CD4-positive, alpha-beta T cell (primary cell): ENCODE data around the gene WNK2. TPM values are rescaled to one million over a fixed set of nuclear protein-coding genes. Genes with fewer than 3 reads are reported as not detected.
"Not testable (repeated sequence)": the region's sequence is repeated elsewhere in the genome, so short reads cannot be mapped to it uniquely, and the experiment has no call there.

ENCODE experiments used
- ATAC-seq: fragments of 200-7000 bp; cut with Tn5 transposase; one replicate; pipeline ENCODE4 v1.10.0; 2022; ENCODE audit warnings: mild to moderate bottlenecking; ENCODE audit not compliant: poor library complexity
- CTCF ChIA-PET: fragments of 350-600 bp; sonication (Branson Sonifier 250); formaldehyde crosslinking; loops from one replicate; lab custom pipeline; 2021; ENCODE audit warnings: antibody characterized with exemption, inconsistent platforms; lab: Charles Lee
- POLR2A ChIA-PET: fragments of 350-600 bp; sonication (Branson Sonifier 250); formaldehyde crosslinking; loops from one replicate; lab custom pipeline; 2021; ENCODE audit warnings: antibody characterized with exemption, inconsistent platforms; lab: Charles Lee
- DNase-seq, 14 experiments: peaks; one replicate each; pipeline ENCODE4 v3.0.0-alpha.2; 2013 to 2020; ENCODE audit warnings: mixed read lengths in 2 of 14
- H3K27ac ChIP-seq, 2 donors: one replicate each; pipeline versions ENCODE4 v1.5.1 to v1.7.0; 2013; ENCODE audit warnings: low read length in 2 of 2, low read depth in 1 of 2, mild to moderate bottlenecking in 1 of 2
- H3K27me3 ChIP-seq, 2 experiments: 1 replicate in 1 of 2; 2 replicates in 1 of 2; pipeline versions ENCODE4 v1.6.1 to v1.7.0; 2013; ENCODE audit warnings: low read length in 2 of 2, control low read depth in 1 of 2, mild to moderate bottlenecking in 1 of 2, moderate library complexity in 1 of 2; ENCODE audit not compliant: insufficient read depth in 2 of 2, control insufficient read depth in 1 of 2
- H3K36me3 ChIP-seq: one replicate; pipeline ENCODE4 v1.6.1; 2013; ENCODE audit warnings: low read length, control low read depth; ENCODE audit not compliant: insufficient read depth
- H3K4me1 ChIP-seq: one replicate; pipeline ENCODE4 v1.6.1; 2013; ENCODE audit warnings: low read length, control low read depth; ENCODE audit not compliant: insufficient read depth
- H3K4me3 ChIP-seq: one replicate; pipeline ENCODE4 v1.5.1; 2013; ENCODE audit warnings: mild to moderate bottlenecking, low read length, moderate library complexity
- H3K9me3 ChIP-seq, 2 experiments: 1 replicate in 1 of 2; 2 replicates in 1 of 2; pipeline versions ENCODE4 v1.6.1 to v1.7.0; 2013; ENCODE audit warnings: low read length in 2 of 2, mild to moderate bottlenecking in 2 of 2, control low read depth in 1 of 2, moderate library complexity in 1 of 2; ENCODE audit not compliant: control insufficient read depth in 1 of 2, insufficient read depth in 1 of 2
- H3K27ac Mint-ChIP-seq: one replicate; pipeline ENCODE4 v1.8.0; 2020; ENCODE audit warnings: mixed read lengths
- H3K27me3 Mint-ChIP-seq: one replicate; pipeline ENCODE4 v1.8.0; 2021; ENCODE audit warnings: mixed read lengths
- H3K36me3 Mint-ChIP-seq: one replicate; pipeline ENCODE4 v1.8.0; 2021; ENCODE audit warnings: low read depth, mixed read lengths
- H3K4me1 Mint-ChIP-seq: one replicate; pipeline ENCODE4 v1.8.0; 2021; ENCODE audit warnings: low read depth, mixed read lengths
- H3K4me3 Mint-ChIP-seq: one replicate; pipeline ENCODE4 v1.8.0; 2020; ENCODE audit warnings: mild to moderate bottlenecking, mixed read lengths
- H3K9me3 Mint-ChIP-seq: one replicate; pipeline ENCODE4 v1.8.0; 2020; ENCODE audit warnings: mixed read lengths
- intact Hi-C, 2 experiments: fragments of 100-400 bp; cut with DNase I in 1 of 2; cut with micrococcal nuclease in 1 of 2; formaldehyde crosslinking; loops; one replicate each; pipeline versions ENCODE4 v1.15.1 to v1.9.0; 2023 to 2025; cut with DNase I, micrococcal nuclease
- total RNA-seq, 174 experiments: library from RNA in 2 of 174; stranded (reverse) in 2 of 174; gene quantifications; one replicate each; pipeline ENCODE4 v1.2.3 and lab custom pipeline; 2021 to 2026
- TF ChIP-seq, protein P1 (sequence below): fragments of 200-600 bp; IDR thresholded peaks from one replicate; pipeline ENCODE4 v1.8.0; 2022; ENCODE audit warnings: antibody characterized with exemption, mild to moderate bottlenecking

Gene WNK2
- total RNA-seq, 2 experiments from 2014 or later: 0.19 to 0.22 TPM

DNA sequence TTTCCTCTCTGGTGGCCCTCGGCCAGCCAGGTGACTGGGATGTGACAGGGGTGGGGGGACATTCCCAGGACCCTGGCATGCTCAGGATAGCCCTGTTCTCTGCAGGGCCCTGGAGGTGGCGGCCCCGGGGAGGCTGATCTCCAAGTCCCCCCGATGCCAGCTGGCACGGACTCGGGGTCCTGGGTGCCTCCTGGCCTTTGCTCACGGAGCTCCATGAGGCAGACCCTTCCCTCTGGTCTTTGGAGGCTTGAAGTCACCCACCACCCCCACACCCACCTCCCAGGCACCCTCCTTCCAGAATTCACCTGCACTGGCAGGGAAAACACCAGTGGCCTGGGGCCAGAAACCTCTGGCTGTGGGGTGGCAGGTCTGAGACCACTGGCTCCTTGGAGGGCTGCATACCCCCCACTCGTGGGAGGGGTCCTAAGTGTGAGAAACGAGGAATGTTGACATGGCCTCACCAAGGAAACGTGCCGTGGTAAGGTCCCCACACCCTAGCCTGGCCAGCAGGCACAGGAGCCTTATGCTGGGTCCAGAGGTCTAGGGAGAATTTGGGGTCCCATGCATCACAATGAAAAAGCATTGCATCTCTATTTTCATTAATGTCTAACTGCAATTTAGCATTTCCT lies 136.8 kb downstream of the WNK2 start:
- intact Hi-C loops: no loop called here
- Histone ChIP-seq H3K36me3 (no peaks in the 10 kb centered on the region), H3K9me3 (peaks cover 0 to 8% of the 10 kb centered on the region in 2 experiments), H3K4me1 (peaks cover 8% of the 10 kb centered on the region), H3K27me3 (peaks cover 15 to 25% of the 10 kb centered on the region in 2 experiments), H3K4me3 (no peak overlapping the region), H3K27ac (no peak overlapping the region)
- TF ChIP-seq, protein P1, sequence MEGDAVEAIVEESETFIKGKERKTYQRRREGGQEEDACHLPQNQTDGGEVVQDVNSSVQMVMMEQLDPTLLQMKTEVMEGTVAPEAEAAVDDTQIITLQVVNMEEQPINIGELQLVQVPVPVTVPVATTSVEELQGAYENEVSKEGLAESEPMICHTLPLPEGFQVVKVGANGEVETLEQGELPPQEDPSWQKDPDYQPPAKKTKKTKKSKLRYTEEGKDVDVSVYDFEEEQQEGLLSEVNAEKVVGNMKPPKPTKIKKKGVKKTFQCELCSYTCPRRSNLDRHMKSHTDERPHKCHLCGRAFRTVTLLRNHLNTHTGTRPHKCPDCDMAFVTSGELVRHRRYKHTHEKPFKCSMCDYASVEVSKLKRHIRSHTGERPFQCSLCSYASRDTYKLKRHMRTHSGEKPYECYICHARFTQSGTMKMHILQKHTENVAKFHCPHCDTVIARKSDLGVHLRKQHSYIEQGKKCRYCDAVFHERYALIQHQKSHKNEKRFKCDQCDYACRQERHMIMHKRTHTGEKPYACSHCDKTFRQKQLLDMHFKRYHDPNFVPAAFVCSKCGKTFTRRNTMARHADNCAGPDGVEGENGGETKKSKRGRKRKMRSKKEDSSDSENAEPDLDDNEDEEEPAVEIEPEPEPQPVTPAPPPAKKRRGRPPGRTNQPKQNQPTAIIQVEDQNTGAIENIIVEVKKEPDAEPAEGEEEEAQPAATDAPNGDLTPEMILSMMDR: no peak
- Mint-ChIP-seq H3K4me1 (peaks cover 6% of the 10 kb centered on the region), H3K36me3 (no peaks in the 10 kb centered on the region), H3K4me3 (no peak overlapping the region), H3K27me3 (peaks cover 30% of the 10 kb centered on the region), H3K27ac (no peak overlapping the region), H3K9me3 (no peaks in the 10 kb centered on the region)
- no peak for DNase-seq
- ChIA-PET CTCF (no interaction called here), POLR2A (no interaction called here)
- no peak for ATAC-seq

GRCh38 chr9:93321220-93321610 lies 137.3 kb downstream of the WNK2 start:
- Histone ChIP-seq H3K4me1 (peaks cover 8% of the 10 kb centered on the region), H3K4me3 (no peak overlapping the region), H3K36me3 (no peaks in the 10 kb centered on the region), H3K27ac (no peak overlapping the region), H3K9me3 (peaks cover 0 to 8% of the 10 kb centered on the region in 2 experiments), H3K27me3 (peaks cover 15 to 25% of the 10 kb centered on the region in 2 experiments)
- intact Hi-C loops: no loop called here
- no peak overlapping the region for H3K27ac Mint-ChIP-seq
- ATAC-seq (no peak), DNase-seq (no peak)
- no peaks in the 10 kb centered on the region for H3K36me3 Mint-ChIP-seq
- H3K4me3 Mint-ChIP-seq: no peak overlapping the region
- TF ChIP-seq, protein P1: no peak
- ChIA-PET CTCF (no interaction called here), POLR2A (no interaction called here)
- H3K9me3 Mint-ChIP-seq: no peaks in the 10 kb centered on the region
- peaks cover 6% of the 10 kb centered on the region for H3K4me1 Mint-ChIP-seq
- peaks cover 26% of the 10 kb centered on the region for H3K27me3 Mint-ChIP-seq

DNA sequence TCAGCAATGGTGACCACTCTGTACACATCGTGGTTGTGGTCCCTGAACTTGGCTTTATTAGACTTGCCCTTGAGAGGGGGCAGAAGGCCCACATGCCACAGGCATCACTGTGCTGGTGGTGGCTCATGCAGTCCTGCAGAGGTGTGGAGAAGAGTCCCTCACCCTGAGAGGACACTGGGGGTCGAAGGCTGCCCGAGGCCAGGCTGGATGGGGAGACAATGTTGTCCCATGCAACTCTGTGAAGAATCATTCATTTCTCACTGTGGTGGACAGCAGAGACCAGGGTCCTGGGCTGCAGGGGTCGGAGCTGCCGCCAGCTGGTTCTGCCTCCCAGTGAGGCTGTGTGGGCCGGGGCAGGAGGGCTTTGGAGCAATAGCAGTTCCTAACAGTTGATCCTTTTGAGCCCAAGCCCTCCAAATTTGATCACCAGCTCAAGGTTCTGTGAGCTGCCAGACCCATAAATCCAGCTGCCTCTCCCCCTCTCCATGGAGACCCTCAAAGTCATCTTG lies 139.6 kb downstream of the WNK2 start:
- H3K4me3 Mint-ChIP-seq, H3K4me1 ChIP-seq, POLR2A ChIA-PET, CTCF ChIA-PET, H3K36me3 ChIP-seq, H3K27ac ChIP-seq, intact Hi-C loops, H3K27ac Mint-ChIP-seq, H3K4me3 ChIP-seq, DNase-seq, H3K9me3 Mint-ChIP-seq, H3K4me1 Mint-ChIP-seq, H3K36me3 Mint-ChIP-seq, ATAC-seq, H3K9me3 ChIP-seq: not testable (repeated sequence)
- peaks cover 19% of the 10 kb centered on the region for H3K27me3 Mint-ChIP-seq
- peaks cover 11 to 15% of the 10 kb centered on the region in 2 experiments for H3K27me3 ChIP-seq
